ENCODE measurements around the gene TAB2.

TAB2 gene

GRCh38 chr6:149414821-149415220 is 97.3 kb downstream of the TAB2 start:
- no peak for DNase-seq (ENCODE audit: low read depth)

DNA sequence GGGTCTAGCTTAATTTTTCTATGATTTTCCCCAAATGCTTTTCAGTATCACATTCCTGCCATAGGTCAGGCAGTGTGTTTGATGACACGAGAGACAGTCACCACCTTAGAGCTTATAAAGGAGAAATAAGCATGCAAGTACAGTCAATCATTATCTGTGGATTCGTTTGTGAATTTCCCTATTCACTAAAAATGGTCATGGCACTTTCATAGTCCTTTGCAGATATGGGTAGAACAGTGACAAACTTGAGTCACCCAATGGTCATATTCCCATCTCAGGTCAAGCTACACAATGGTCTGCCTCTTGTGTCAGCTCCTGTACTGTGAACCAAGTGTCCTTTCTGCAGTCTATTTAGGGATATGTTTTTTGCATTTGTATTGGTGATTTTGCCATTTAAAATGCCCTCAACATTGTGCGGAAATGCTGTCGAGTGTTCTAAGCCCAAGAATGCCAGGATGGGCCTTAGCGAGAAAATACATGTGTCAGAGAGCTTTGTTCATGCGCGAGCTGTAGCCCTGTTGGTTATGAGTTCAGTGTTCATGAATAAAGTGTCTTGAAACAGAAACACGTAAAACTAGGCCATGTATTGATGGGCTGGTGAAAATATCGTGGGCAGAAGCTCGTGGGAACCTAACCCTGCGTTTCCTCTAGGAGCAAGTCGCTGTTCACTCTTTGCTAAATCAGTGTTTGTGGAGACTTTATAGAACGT is 102.3 kb downstream of the TAB2 start:
- DNase-seq (ENCODE audit: low read depth): no peak

GRCh38 chr6:149421132-149421531 is 103.6 kb downstream of the TAB2 start:
- DNase-seq (ENCODE audit: low read depth): no peak

- no peak for DNase-seq (ENCODE audit: low read depth)
Measured at GRCh38 chr6:149422581-149422980, 105.1 kb downstream of the TAB2 start.

GRCh38 chr6:149423964-149424440 is 106.5 kb downstream of the TAB2 start:
- DNase-seq (ENCODE audit: low read depth): no peak

DNA sequence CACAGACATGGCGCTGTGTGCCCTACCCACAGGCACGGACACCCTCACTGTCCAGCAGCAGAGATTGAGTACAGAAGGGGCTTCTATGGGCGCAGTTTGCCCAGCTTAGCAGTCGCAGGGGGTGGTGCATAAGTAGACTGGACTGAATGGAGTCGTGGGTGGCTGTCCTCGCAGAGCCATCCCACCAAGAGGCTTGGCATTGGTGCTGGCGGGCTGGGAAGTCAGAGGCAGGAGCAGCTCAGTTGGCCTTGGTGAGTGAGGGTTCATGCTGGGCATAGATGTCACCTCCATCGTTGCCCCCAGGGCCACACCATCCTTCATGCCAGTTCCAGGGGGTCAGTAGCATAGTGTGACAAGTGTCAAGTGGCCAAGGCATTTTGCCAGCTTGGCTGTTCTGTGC is 107.7 kb downstream of the TAB2 start:
- DNase-seq (ENCODE audit: low read depth): no peak

- DNase-seq (ENCODE audit: low read depth): no peak
Measured at GRCh38 chr6:149425754-149426153, 108.2 kb downstream of the TAB2 start.

DNA sequence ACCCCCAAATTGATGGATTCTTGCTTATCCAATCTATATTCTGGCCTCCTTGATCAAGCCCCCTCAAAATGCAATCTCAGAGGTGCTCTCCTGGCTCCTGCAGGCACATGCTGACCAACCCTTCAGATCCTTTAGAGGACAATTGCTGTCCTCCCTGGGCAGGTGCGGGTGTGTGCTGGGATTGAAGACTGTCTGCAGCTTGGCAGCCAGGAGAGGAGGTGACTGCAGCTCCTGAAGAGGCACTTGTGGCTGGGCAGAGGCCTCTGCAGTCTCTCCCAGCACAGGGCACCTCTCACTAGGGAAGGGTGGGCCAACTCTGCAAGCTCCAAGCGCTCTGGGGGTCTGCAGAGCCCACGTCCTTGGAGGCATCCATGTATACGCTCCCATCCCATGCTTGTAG is 111.1 kb downstream of the TAB2 start:
- DNase-seq (ENCODE audit: low read depth): no peak

GRCh38 chr6:149429427-149430360 is 112.2 kb downstream of the TAB2 start:
- no peak for DNase-seq (ENCODE audit: low read depth)

- DNase-seq (ENCODE audit: low read depth): peak; percentile 88
Measured at GRCh38 chr6:149431905-149432775, 114.6 kb downstream of the TAB2 start.

GRCh38 chr6:149433405-149433804 is 115.9 kb downstream of the TAB2 start:
- DNase-seq (ENCODE audit: low read depth): no peak

GRCh38 chr6:149433881-149434280 is 116.4 kb downstream of the TAB2 start:
- no peak for DNase-seq (ENCODE audit: low read depth)

GRCh38 chr6:149435919-149436586 is 118.5 kb downstream of the TAB2 start:
- DNase-seq (ENCODE audit: low read depth): no peak

GRCh38 chr6:149436647-149437046 is 119.1 kb downstream of the TAB2 start:
- no peak for DNase-seq (ENCODE audit: low read depth)

DNA sequence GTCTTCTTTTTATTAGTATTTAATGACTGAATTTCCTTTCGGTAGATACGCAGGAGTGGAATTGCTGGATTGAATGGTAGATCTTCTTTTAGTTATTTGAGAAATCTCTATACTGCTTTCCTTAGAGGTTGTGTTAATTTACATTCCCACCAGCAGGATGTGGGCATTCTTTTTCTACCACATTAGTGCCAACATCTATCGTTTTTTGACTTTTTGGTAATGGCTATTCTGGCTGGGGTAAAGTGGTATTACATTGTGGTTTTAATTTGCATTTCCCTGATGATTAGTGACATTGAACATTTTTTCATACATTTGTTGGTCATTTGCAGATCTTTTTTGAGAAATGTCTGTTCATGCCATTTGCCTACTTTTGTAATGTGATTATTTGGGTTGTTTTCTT is 119.7 kb downstream of the TAB2 start:
- DNase-seq (ENCODE audit: low read depth): no peak

DNA sequence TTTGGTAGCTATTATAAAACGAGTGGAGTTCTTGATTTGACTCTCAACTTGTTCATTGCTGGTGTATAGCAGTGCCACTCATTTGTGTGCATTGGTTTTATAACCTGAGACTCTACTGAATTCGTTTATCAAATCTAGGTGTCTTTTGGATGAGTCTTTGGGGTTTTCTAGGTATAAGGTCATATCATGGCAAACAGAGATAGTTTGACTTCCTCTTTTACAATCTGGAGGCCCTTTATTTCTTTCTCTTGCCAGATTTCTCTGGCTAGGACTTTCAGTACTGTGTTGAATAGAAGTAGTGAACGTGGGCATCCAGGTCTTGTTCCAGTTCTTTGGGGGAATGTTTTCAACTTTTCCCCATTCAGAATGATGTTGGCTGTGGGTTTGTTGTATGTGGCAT is 121.3 kb downstream of the TAB2 start:
- no peak for DNase-seq (ENCODE audit: low read depth)

- DNase-seq (ENCODE audit: low read depth): no peak
Measured at GRCh38 chr6:149439626-149440025, 122.1 kb downstream of the TAB2 start.

DNA sequence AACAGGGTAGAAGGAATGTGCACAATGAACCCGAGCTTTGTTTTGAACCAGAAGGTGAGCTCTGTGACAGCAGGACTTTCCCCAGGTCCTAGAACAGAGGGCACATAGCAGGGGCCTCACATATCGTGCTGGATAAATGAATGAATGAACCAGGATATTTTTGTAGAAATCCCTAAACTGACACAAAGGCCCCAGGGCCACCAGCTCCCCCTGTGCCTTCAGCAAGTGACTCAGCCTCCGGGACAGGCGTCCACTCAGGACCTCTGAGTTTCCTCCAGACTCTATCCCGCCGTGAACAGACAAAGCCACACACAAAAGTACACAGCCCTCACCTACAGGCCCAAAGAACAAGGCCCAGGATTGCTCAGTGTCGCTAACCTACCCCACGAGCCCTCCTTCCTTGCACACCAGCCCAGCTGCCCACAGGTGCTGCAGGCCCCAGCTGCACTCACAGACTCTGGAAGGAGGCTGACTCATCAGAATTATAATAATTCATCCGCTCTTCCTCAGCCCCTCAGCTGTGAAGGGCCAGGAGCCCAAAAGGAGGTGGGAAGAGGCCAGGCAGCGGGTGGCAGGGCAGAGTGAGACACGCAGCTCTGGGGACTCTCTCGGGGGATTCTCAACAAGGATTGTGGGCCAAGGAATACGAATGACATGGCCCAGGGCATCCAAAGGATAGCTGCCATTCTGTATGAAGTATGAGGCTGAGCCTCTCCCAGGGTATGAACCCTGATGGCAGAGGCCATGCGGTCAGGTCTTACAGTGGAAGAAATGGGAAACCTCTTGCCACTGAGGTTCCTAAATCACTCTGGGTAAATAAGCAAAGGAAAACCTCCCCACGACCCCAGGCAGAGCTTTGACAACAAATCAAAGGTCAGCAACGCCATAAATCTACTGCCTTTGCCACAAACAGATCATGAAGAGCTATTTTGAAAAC is 123.5 kb downstream of the TAB2 start:
- no peak for DNase-seq (ENCODE audit: low read depth)

DNA sequence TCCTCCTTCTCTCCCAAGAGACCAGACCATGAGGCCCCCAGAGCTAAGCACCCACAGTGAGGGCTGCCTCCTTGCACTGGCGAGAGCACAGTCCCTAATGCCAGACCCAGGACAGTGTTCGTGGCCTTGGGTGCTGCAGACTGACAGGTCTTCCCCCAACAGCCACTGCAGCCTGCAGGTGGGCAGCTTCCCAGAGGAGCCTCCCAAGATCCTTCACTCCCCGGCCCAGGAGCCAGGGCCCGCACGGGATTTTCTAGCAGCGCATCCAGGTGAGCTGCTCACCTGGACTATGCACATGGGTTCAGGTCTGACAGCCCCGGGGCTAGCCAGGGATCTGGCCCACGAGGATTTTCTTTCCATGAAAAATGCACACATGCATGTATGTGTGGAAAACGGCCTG is 124.2 kb downstream of the TAB2 start:
- DNase-seq (ENCODE audit: low read depth): no peak

DNA sequence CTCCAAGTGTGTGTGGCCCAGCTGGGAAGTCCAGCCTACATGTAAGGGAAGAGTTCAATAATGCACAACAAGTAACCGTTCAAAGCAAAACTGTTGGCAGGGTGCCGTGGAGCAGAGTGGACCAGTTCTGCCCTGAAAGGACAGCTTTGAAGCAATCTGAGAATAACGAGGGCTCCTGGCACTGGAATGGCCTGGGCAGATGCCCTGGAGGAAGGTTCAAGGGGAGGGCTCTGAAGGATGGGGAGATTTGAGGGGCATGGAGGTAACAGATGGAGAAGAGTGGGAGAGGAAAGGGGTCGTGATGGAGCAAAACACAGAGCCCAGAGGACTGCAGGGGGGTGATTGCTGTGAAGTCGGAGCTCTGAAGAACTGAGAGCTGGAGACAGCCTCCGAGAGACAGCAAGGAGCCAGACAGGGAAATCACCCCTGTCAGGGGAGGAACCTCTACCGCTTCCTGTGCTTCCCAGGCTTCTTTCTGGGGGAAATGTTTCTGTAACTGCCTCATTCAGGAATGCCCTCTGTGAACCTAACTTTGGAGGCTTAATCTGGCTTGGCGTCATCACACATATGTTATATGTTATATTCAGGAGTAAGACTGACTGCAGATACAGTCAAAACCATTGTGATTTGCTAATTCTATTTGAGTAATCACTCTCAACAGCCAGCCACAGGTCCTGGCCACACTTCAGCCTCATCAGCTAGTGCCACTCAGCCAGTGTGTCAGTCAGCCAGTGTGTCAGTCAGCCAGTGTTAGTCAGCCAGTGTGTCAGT is 126.1 kb downstream of the TAB2 start:
- DNase-seq (ENCODE audit: low read depth): no peak

Measured in activated T-cell treated with anti-CD3 and anti-CD28 coated beads for 1 hour (primary cell).